A549 (cell line): ENCODE results near the gene C1QTNF12. TPM values are rescaled to one million over a fixed set of nuclear protein-coding genes. Genes with fewer than 3 reads are reported as not detected.

Experiments
- ATAC-seq, 2 experiments: fragments of 200-7000 bp in 1 of 2; fragments of >200 bp in 1 of 2; cut with Nextera tagmentation in 1 of 2; cut with Tn5 transposase in 1 of 2; 3 replicates each; pipeline versions ENCODE4 v1.8.0 to v1.9.1; 2018 to 2020; ENCODE audit warnings: mild to moderate bottlenecking in 1 of 2, moderate library complexity in 1 of 2
- CTCF ChIA-PET: fragments of 300-600 bp; sonication (Branson Sonifier 250); formaldehyde crosslinking; extraction: SDS; loops from one replicate; lab custom pipeline; 2021; ENCODE audit warnings: antibody characterized with exemption, inconsistent platforms; lab: Yijun Ruan, JAX
- POLR2A ChIA-PET: fragments of 350-600 bp; formaldehyde crosslinking; extraction: SDS; loops from one replicate; lab custom pipeline; 2021; ENCODE audit warnings: antibody characterized with exemption, inconsistent platforms; lab: Yijun Ruan, JAX
- DNase-seq, 2 experiments: peaks; one replicate each; pipeline versions ENCODE4 v3.0.0 to v3.0.0-alpha.2; 2011 to 2016; ENCODE audit warnings: low read depth in 1 of 2, low spot score in 1 of 2
- FAIRE-seq: peaks from 2 replicates; lab custom pipeline; 2011; peaks lifted over from hg19 to GRCh38; lab: Jason Lieb, UNC
- H3K27ac ChIP-seq, 2 experiments: fragments of >200 bp; sonication (Bioruptor Twin); formaldehyde crosslinking; 3 replicates each; pipeline ENCODE4 v1.5.1; 2016 to 2017
- H3K4me1 ChIP-seq: fragments of >200 bp; sonication (Bioruptor Twin); formaldehyde crosslinking; 3 replicates; pipeline ENCODE4 v1.6.1; 2016
- H3K4me2 ChIP-seq: fragments of >200 bp; sonication (Bioruptor Twin); formaldehyde crosslinking; 3 replicates; pipeline ENCODE4 v1.6.1; 2016
- H3K4me3 ChIP-seq: fragments of >200 bp; sonication (Bioruptor Twin); formaldehyde crosslinking; 3 replicates; pipeline ENCODE4 v1.5.1; 2016
- H3K9me3 ChIP-seq: fragments of >200 bp; sonication (Bioruptor Twin); formaldehyde crosslinking; 3 replicates; pipeline ENCODE4 v1.6.1; 2016
- ATOH8 ChIP-seq: fragments of 250-450 bp; sonication (Bioruptor Pico); IDR thresholded peaks from 2 replicates; pipeline ENCODE4 v1.5.0; 2020; ENCODE audit warnings: low read depth, mild to moderate bottlenecking, moderate library complexity
- BCL3 ChIP-seq: fragments of >200 bp; sonication (Bioruptor Twin); formaldehyde crosslinking; IDR thresholded peaks from 3 replicates; pipeline ENCODE4 v1.6.1; 2016
- BHLHE40 ChIP-seq: IDR thresholded peaks from 2 replicates; pipeline ENCODE4 v1.6.1; 2012; ENCODE audit warnings: low read depth, low read length, inconsistent platforms
- CBX8 ChIP-seq: fragments of 200-600 bp; sonication (generic); IDR thresholded peaks from 2 replicates; pipeline ENCODE4 v1.6.1; 2016
- CEBPB ChIP-seq, 2 experiments: fragments of >200 bp in 1 of 2; sonication (Bioruptor Twin) in 1 of 2; formaldehyde crosslinking in 1 of 2; IDR thresholded peaks; 2 replicates each; pipeline ENCODE4 v1.6.1; 2012 to 2016
- CHD4 ChIP-seq: fragments of 200-600 bp; sonication (generic); IDR thresholded peaks from 2 replicates; pipeline ENCODE4 v1.6.1; 2016; ENCODE audit warnings: antibody characterized with exemption, mild to moderate bottlenecking, borderline replicate concordance
- EP300 ChIP-seq, 2 experiments: fragments of >200 bp; sonication (Bioruptor Twin); formaldehyde crosslinking; IDR thresholded peaks; 2 replicates in 1 of 2; 3 replicates in 1 of 2; pipeline ENCODE4 v1.6.1; 2016 to 2017
- ESRRA ChIP-seq: fragments of 150-350 bp; IDR thresholded peaks from 2 replicates; pipeline ENCODE4 v1.6.1; 2014; ENCODE audit warnings: mild to moderate bottlenecking, low read length, borderline replicate concordance
- FOSB ChIP-seq: fragments of 250-450 bp; sonication (Bioruptor Pico); IDR thresholded peaks from 2 replicates; pipeline ENCODE4 v1.5.0; 2020; ENCODE audit warnings: mild to moderate bottlenecking, moderate library complexity
- HDAC2 ChIP-seq: fragments of 200-600 bp; sonication (generic); IDR thresholded peaks from 2 replicates; pipeline ENCODE4 v1.6.1; 2016
- HMGXB4 ChIP-seq: fragments of 250-450 bp; sonication (Bioruptor Pico); IDR thresholded peaks from 2 replicates; pipeline ENCODE4 v1.5.0; 2021; ENCODE audit warnings: mild to moderate bottlenecking, moderate library complexity, borderline replicate concordance
- JUN ChIP-seq, 2 experiments: fragments of >200 bp; sonication (Bioruptor Twin); formaldehyde crosslinking; IDR thresholded peaks; 2 replicates in 1 of 2; 3 replicates in 1 of 2; pipeline ENCODE4 v1.6.1; 2016 to 2017
- NFE2L2 ChIP-seq: fragments of 150-350 bp; conservative IDR thresholded peaks from 2 replicates; pipeline ENCODE4 v1.6.1; 2014; ENCODE audit warnings: low read length
- NPAS2 ChIP-seq: fragments of 250-450 bp; sonication (Bioruptor Pico); IDR thresholded peaks from 2 replicates; pipeline ENCODE4 v1.8.0; 2022; ENCODE audit warnings: mild to moderate bottlenecking, moderate library complexity, borderline replicate concordance
- POLR2A ChIP-seq: IDR thresholded peaks from 2 replicates; pipeline ENCODE4 v1.6.1; 2012; ENCODE audit warnings: mild to moderate bottlenecking, low read length
- RARB ChIP-seq: fragments of 250-450 bp; sonication (Bioruptor Pico); IDR thresholded peaks from 2 replicates; pipeline ENCODE4 v1.8.0; 2021; ENCODE audit warnings: mild to moderate bottlenecking, moderate library complexity
- REST ChIP-seq: fragments of 200-600 bp; sonication (generic); IDR thresholded peaks from 2 replicates; pipeline ENCODE4 v1.6.1; 2016; ENCODE audit warnings: antibody characterized with exemption, mild to moderate bottlenecking, moderate library complexity
- RNF2 ChIP-seq: fragments of 200-600 bp; sonication (generic); IDR thresholded peaks from 2 replicates; pipeline ENCODE4 v1.6.1; 2016; ENCODE audit warnings: low read depth, mild to moderate bottlenecking, antibody characterized with exemption, moderate library complexity, borderline replicate concordance
- TFCP2L1 ChIP-seq: fragments of 250-450 bp; sonication (Bioruptor Pico); IDR thresholded peaks from 2 replicates; pipeline ENCODE4 v1.5.0; 2021; ENCODE audit warnings: mild to moderate bottlenecking
- TP53 ChIP-seq: fragments of 250-450 bp; sonication (Bioruptor Pico); IDR thresholded peaks from 2 replicates; pipeline ENCODE4 v1.5.0; 2021; ENCODE audit warnings: mild to moderate bottlenecking, moderate library complexity
- ZC3H11A ChIP-seq: fragments of 450-650 bp; IDR thresholded peaks from 2 replicates; pipeline ENCODE4 v1.6.1; 2014; ENCODE audit warnings: antibody characterized with exemption, mild to moderate bottlenecking
- ZNF302 ChIP-seq: fragments of 250-450 bp; sonication (Bioruptor Pico); IDR thresholded peaks from 2 replicates; pipeline ENCODE4 v1.9.0; 2021; ENCODE audit warnings: inconsistent platforms, mild to moderate bottlenecking, moderate library complexity
- WGBS: methylation state at CpG from one replicate; pipeline ENCODE4 v1.1.6; 2017; ENCODE audit errors: missing lambda C conversion rate; 5-methylcytosine and 5-hydroxymethylcytosine counted together
- polyA plus RNA-seq, 4 experiments: library from polyadenylated mRNA; depleted of rRNA in 3 of 4; stranded (reverse); fragments of >200 nt; fragmentation: RNase III in 1 of 4; extraction: RNeasy Plus Mini Kit Qiagen cat#74134 plus additional on column Dnase treatment in 1 of 4; gene quantifications; 2 replicates in 3 of 4; 3 replicates in 1 of 4; pipeline ENCODE4 v1.2.3, GENCODE V29; 2011 to 2017
- TF ChIP-seq, protein P1 (sequence below): fragments of 450-650 bp; IDR thresholded peaks from 2 replicates; pipeline ENCODE4 v1.6.1; 2014; ENCODE audit warnings: antibody characterized with exemption
- TF ChIP-seq, protein P2 (sequence below): IDR thresholded peaks from 2 replicates; pipeline ENCODE4 v1.6.1; 2012

The C1QTNF12 gene
- polyA plus RNA-seq, 2 of the 4 experiments (the other 2 are of a cell fraction): 0.47 to 0.83 TPM

GRCh38 chr1:1245817-1246576, 525 bp downstream of the C1QTNF12 start:
- ATAC-seq: no peak
- Histone ChIP-seq H3K9me3 (no peaks in the 10 kb centered on the region), H3K4me1 (0 out of 3 replicates have a peak, but pooled peaks cover 10% of the 10 kb centered on the region), H3K4me3 (no peak overlapping the region), H3K4me2 (no peak overlapping the region), H3K27ac (peak overlapping the region in 1 of 2 experiments; percentile 52; a peak in 1 of 6 replicates)
- ChIA-PET CTCF (no interaction called here), POLR2A (interaction anchor here (0.6 kb wide), 1 partner anchor 9 kb away, joined by 4 read pairs; no protein-coding TSS in a partner anchor)
- TF ChIP-seq REST: no peak
- TF ChIP-seq, protein P1, sequence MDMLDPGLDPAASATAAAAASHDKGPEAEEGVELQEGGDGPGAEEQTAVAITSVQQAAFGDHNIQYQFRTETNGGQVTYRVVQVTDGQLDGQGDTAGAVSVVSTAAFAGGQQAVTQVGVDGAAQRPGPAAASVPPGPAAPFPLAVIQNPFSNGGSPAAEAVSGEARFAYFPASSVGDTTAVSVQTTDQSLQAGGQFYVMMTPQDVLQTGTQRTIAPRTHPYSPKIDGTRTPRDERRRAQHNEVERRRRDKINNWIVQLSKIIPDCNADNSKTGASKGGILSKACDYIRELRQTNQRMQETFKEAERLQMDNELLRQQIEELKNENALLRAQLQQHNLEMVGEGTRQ: no peak
- TF ChIP-seq BHLHE40: no peak
- TF ChIP-seq ZC3H11A: no peak
- TF ChIP-seq CHD4: no peak
- TF ChIP-seq ATOH8 (CRISPR knock-in tag): no peak
- no peak for FAIRE-seq
- WGBS: 96% methylated on average over 16 of the region's 45 CpGs
- no peak for DNase-seq

DNA sequence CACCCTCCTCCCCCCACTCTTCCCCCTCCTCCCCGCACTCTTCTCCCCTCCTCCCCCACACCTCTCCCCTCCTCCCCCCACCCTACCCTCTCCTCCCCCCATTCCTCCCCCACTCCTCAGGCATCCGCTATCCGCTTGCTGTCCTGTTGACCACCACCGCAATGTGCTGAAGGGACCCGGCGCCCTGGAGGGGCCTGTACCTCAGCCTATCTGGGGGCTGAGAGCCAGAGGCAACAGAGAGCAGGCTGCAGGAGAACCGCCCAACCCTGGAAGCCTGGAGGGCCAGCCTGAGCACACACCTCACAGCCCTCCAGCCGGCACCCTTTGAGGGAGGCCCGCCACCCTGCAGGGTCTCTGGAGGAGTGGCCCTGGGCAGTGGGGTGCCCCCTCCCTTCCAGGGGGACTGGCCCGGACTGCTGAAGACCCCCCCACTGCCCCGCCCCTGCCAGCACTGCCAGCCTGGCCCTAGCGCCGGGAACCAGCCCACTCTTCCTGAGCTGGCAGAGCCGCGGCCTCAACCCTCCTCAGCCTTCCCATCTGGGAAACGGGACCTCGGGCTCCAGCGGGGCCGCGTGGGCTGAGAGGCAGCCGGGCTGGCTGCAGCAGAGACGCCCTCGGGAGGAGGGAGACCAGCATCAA, 1.2 kb downstream of the C1QTNF12 start:
- WGBS: 82% methylated on average over 9 of the region's 23 CpGs
- Histone ChIP-seq H3K4me1 (peaks cover 10% of the 10 kb centered on the region; the same call in 1 of the 3 replicates), H3K4me3 (no peak overlapping the region), H3K9me3 (no peaks in the 10 kb centered on the region), H3K27ac (peak overlapping the region in 1 of 2 experiments; percentile 52; a peak in 1 of 6 replicates)
- DNase-seq: no peak
- POLR2A ChIA-PET: no interaction called here
- ATAC-seq: no peak
- TF ChIP-seq EP300 (IDR thresholded peaks at IDR 0.05) (no peak), POLR2A (no peak), NFE2L2 (no peak), CEBPB (IDR thresholded peaks at IDR 0.05) (no peak), RARB (no peak), TFCP2L1 (CRISPR knock-in tag) (no peak), TP53 (CRISPR knock-in tag) (no peak), NPAS2 (CRISPR knock-in tag) (no peak), CHD4 (no peak), ESRRA (no peak), CBX8 (no peak), RNF2 (no peak), HDAC2 (no peak), FOSB (CRISPR knock-in tag) (no peak), HMGXB4 (CRISPR knock-in tag) (no peak), ZNF302 (CRISPR knock-in tag) (no peak), BCL3 (no peak), JUN (IDR thresholded peaks at IDR 0.05) (no peak)
- TF ChIP-seq, protein P2, sequence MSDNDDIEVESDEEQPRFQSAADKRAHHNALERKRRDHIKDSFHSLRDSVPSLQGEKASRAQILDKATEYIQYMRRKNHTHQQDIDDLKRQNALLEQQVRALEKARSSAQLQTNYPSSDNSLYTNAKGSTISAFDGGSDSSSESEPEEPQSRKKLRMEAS: no peak
- TF ChIP-seq, all 56 proteins: peak for 0
- no peak for FAIRE-seq
- CTCF ChIA-PET: no interaction called here
- no peak overlapping the region for H3K4me2 ChIP-seq
